ENCODE measurements around the gene POGLUT3. TPM values are rescaled to one million over a fixed set of nuclear protein-coding genes. Genes with fewer than 3 reads are reported as not detected.

POGLUT3 gene
- total RNA-seq, 1 experiment from 2014 or later = 83.2 TPM

GRCh38 chr11:108500721-108501120, 2.5 kb upstream of the POGLUT3 start:
- no peak for DNase-seq (ENCODE audit: low read depth)

- DNase-seq (ENCODE audit: low read depth) = no peak
Measured at GRCh38 chr11:108500169-108500568, 2.0 kb upstream of the POGLUT3 start.

GRCh38 chr11:108498816-108499408, 728 bp upstream of the POGLUT3 start:
- no peak for DNase-seq (ENCODE audit: low read depth)

GRCh38 chr11:108497317-108498045, 703 bp downstream of the POGLUT3 start:
- DNase-seq (ENCODE audit: low read depth) = peak; percentile 99

GRCh38 chr11:108496643-108497256, 1.4 kb downstream of the POGLUT3 start:
- no peak for DNase-seq (ENCODE audit: low read depth)

- DNase-seq (ENCODE audit: low read depth) = no peak
Measured at GRCh38 chr11:108495326-108495725, 2.9 kb downstream of the POGLUT3 start.

- no peak for DNase-seq (ENCODE audit: low read depth)
Measured at GRCh38 chr11:108494182-108494581, 4.0 kb downstream of the POGLUT3 start.

GRCh38 chr11:108491936-108492335, 6.2 kb downstream of the POGLUT3 start:
- no peak for DNase-seq (ENCODE audit: low read depth)

- no peak for DNase-seq (ENCODE audit: low read depth)
Measured at GRCh38 chr11:108486828-108487227, 11.4 kb downstream of the POGLUT3 start.

GRCh38 chr11:108486331-108486730, 11.9 kb downstream of the POGLUT3 start:
- no peak for DNase-seq (ENCODE audit: low read depth)

GRCh38 chr11:108483163-108483562, 15.0 kb downstream of the POGLUT3 start:
- DNase-seq (ENCODE audit: low read depth) = no peak

- no peak for DNase-seq (ENCODE audit: low read depth)
Measured at GRCh38 chr11:108474664-108475463, 23.3 kb downstream of the POGLUT3 start.

- DNase-seq (ENCODE audit: low read depth) = no peak
Measured at GRCh38 chr11:108472681-108473080, 25.5 kb downstream of the POGLUT3 start.

- no peak for DNase-seq (ENCODE audit: low read depth)
Measured at GRCh38 chr11:108468478-108468864, 29.7 kb downstream of the POGLUT3 start.

- peak; percentile 97 for DNase-seq (ENCODE audit: low read depth)
Measured at GRCh38 chr11:108467091-108467823, 30.9 kb downstream of the POGLUT3 start, which contains the start of gene C11orf65. Gene C11orf65, minus strand, starts transcription at chr11:108467529. Its CDS starts 5,970 bp downstream, at chr11:108461559.

- DNase-seq (ENCODE audit: low read depth) = peak; percentile 4
Measured at GRCh38 chr11:108466405-108466804, 31.8 kb downstream of the POGLUT3 start.

GRCh38 chr11:108453207-108453835, 44.9 kb downstream of the POGLUT3 start:
- no peak for DNase-seq (ENCODE audit: low read depth)
